Activated B cell treated with CpG ODN at 0.5 μM for 24 hours (primary cell): ENCODE results near the gene CCL5. TPM values are rescaled to one million over a fixed set of nuclear protein-coding genes. Genes with fewer than 3 reads are reported as not detected.
"Not testable (repeated sequence)": the region's sequence is repeated elsewhere in the genome, so short reads cannot be mapped to it uniquely, and the experiment has no call there.

ENCODE experiments used
- ATAC-seq: fragments of 200-7000 bp; cut with Tn5 transposase; one replicate; pipeline ENCODE4 v1.10.0; 2021; ENCODE audit warnings: low read depth, mild to moderate bottlenecking, moderate library complexity
- CTCF ChIA-PET: fragments of 350-600 bp; sonication (Branson Sonifier 250); formaldehyde crosslinking; loops from one replicate; lab custom pipeline; 2021; ENCODE audit warnings: antibody characterized with exemption; lab: Charles Lee
- POLR2A ChIA-PET: fragments of 350-600 bp; sonication (Branson Sonifier 250); formaldehyde crosslinking; loops from one replicate; lab custom pipeline; 2021; ENCODE audit warnings: antibody characterized with exemption; lab: Charles Lee
- DNase-seq: peaks from one replicate; pipeline ENCODE4 v3.0.0; 2022
- H3K27ac Mint-ChIP-seq: one replicate; pipeline ENCODE4 v1.8.0; 2020; ENCODE audit warnings: mixed read lengths
- H3K27me3 Mint-ChIP-seq: one replicate; pipeline ENCODE4 v1.8.0; 2021; ENCODE audit warnings: mixed read lengths
- H3K36me3 Mint-ChIP-seq: one replicate; pipeline ENCODE4 v1.8.0; 2021; ENCODE audit warnings: low read depth, mixed read lengths
- H3K4me1 Mint-ChIP-seq: one replicate; pipeline ENCODE4 v1.8.0; 2021; ENCODE audit warnings: mixed read lengths
- H3K4me3 Mint-ChIP-seq: one replicate; pipeline ENCODE4 v1.8.0; 2020; ENCODE audit warnings: mild to moderate bottlenecking, mixed read lengths
- H3K9me3 Mint-ChIP-seq: one replicate; pipeline ENCODE4 v1.8.0; 2020; ENCODE audit warnings: mixed read lengths
- CTCF ChIP-seq: fragments of 200-600 bp; IDR thresholded peaks from one replicate; pipeline ENCODE4 v1.8.0; 2022; ENCODE audit warnings: antibody characterized with exemption, mild to moderate bottlenecking
- intact Hi-C: fragments of 100-400 bp; cut with micrococcal nuclease; formaldehyde crosslinking; loops from one replicate; pipeline ENCODE4 v1.15.1; 2024
- total RNA-seq: library from RNA; stranded (reverse); gene quantifications from 2 replicates; pipeline ENCODE4 v1.2.3, GENCODE V29; 2022

CCL5 gene
- total RNA-seq, 1 donor from 2014 or later: 3.3 TPM

- Mint-ChIP-seq H3K27ac (no peak overlapping the region), H3K27me3 (no peaks in the 10 kb centered on the region), H3K9me3 (no peaks in the 10 kb centered on the region), H3K36me3 (no peaks in the 10 kb centered on the region), H3K4me3 (no peak overlapping the region), H3K4me1 (no peaks in the 10 kb centered on the region)
- intact Hi-C loops: no loop called here
- no peak for TF ChIP-seq CTCF
- CTCF ChIA-PET: no interaction called here
- DNase-seq (no peak), ATAC-seq (no peak)
- POLR2A ChIA-PET: no interaction called here
Observed at GRCh38 chr17:35903451-35903850, 23.3 kb upstream of the CCL5 start.

DNA sequence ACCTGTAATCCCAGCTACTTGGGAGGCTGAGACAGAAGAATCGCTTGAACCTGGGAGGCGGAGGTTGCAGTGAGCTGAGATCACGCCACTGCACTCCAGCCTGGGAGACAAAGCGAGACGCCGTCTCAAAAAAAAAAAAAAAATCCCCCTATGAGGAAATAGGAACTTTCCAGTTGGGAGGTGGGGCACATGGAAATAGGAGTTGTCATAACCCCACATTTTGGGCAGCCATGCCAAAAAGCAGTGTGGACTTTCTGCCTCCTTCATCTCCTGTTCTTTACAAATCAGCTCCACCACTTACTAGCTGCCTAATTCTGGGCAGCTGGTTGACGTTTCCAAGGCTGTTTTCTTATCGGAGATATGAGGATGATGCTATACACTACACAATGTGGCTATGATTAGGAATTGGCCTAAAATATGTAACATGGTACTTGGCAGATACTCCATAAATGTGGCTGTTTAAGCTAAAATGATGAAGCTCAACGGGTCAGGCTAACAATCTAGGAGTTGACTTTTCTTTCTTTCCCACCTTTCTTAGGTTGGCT, 21.5 kb upstream of the CCL5 start:
- ATAC-seq: no peak
- DNase-seq: no peak
- intact Hi-C loops: no loop called here
- CTCF ChIA-PET: no interaction called here
- TF ChIP-seq CTCF: no peak
- Mint-ChIP-seq H3K27me3 (no peaks in the 10 kb centered on the region), H3K4me3 (no peak overlapping the region), H3K4me1 (no peaks in the 10 kb centered on the region), H3K27ac (no peak overlapping the region), H3K36me3 (no peaks in the 10 kb centered on the region), H3K9me3 (no peaks in the 10 kb centered on the region)
- POLR2A ChIA-PET: no interaction called here

DNA sequence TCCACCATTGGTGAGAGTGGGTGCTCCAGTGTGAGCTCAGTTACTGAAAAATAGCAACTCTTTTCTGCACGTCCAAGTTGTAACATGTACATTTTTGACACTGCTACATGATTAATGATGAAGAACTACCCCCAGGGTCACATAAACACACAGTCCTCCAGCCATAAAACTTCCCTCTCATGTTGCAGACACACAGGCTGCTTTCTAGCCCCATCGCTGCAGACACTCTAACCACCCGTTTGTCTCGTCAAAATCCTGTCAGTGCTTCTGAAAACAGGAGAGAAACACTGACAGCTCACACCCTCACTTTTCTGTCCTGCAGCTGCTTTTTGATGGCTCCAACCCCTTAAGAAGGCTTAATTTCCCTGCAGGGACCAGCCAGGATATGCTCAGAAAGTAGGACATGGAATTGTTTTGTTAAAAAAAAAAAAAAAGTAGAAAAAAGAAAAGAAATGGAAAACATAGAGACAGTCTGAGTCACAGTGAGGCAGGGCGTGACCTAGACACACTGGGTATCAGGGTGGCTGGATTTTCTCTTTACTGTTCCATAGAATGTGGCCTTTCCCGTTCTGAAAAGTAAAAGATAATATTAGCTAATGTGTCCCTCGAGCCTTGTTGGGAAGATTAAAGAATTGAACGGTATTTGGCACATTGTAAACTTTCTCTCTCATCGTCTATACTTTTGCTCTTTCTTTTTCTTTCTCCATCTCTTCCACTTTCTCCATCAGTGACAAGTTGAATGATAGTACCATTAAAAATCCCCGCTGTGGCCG, 20.7 kb upstream of the CCL5 start:
- Mint-ChIP-seq H3K27me3 (peaks cover 3% of the 10 kb centered on the region), H3K4me3 (no peak overlapping the region), H3K4me1 (peaks cover 3% of the 10 kb centered on the region), H3K9me3 (no peaks in the 10 kb centered on the region), H3K36me3 (no peaks in the 10 kb centered on the region), H3K27ac (no peak overlapping the region)
- POLR2A ChIA-PET: no interaction called here
- no peak for ATAC-seq
- intact Hi-C loops: no loop called here
- DNase-seq: no peak
- CTCF ChIA-PET: interaction anchor here (0.7 kb wide), 1 partner anchor 15 kb away, joined by 3 read pairs; no protein-coding TSS in a partner anchor
- no peak for TF ChIP-seq CTCF

GRCh38 chr17:35900280-35900679, 20.1 kb upstream of the CCL5 start:
- TF ChIP-seq CTCF: no peak
- H3K4me1 Mint-ChIP-seq: peaks cover 4% of the 10 kb centered on the region
- intact Hi-C loops: no loop called here
- no peak overlapping the region for H3K4me3 Mint-ChIP-seq
- DNase-seq (no peak), ATAC-seq (no peak)
- CTCF ChIA-PET: interaction anchor here (0.7 kb wide), 1 partner anchor 15 kb away, joined by 3 read pairs; no protein-coding TSS in a partner anchor
- POLR2A ChIA-PET: no interaction called here
- H3K27me3 Mint-ChIP-seq: peaks cover 3% of the 10 kb centered on the region
- no peaks in the 10 kb centered on the region for H3K9me3 Mint-ChIP-seq
- no peaks in the 10 kb centered on the region for H3K36me3 Mint-ChIP-seq
- no peak overlapping the region for H3K27ac Mint-ChIP-seq

DNA sequence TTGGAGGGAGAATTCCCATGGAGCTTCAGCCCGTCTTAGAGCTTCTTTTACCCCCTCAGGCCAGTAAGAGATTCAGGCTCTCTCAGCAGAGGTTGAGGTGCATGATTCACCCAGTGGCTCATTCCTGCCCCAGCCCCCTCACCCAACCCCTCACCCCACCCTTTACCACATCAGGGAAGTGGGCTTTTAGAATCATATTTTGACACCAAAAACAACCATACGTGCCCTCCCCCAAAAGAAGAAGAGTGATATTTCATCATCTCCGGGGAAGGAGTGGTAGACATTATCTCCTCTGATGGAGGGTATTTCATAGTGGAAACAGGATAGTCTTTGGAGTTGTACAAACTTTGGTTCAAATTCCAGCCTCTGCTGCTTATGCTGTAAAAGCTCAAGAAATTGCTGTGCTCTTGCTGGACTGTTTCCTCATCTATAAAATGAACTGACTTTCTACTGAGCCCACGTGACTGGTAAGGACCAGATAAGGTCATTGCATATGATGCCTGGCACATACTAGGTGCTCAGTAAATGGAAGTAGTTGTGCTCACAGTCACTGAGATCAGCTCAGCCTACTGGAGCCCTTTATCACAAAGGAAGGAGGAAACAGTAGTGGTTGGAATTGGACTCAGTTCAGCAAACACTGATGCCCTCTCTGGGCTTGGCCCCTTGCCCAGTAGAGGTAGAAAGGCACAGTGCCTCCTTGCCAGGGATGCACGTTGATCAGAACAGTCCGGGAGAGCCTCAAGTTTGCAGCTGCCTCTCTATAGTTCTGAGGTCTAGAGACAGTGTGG, 18.3 kb upstream of the CCL5 start:
- ChIA-PET POLR2A (no interaction called here), CTCF (no interaction called here)
- intact Hi-C loops: no loop called here

GRCh38 chr17:35897772-35898171, 17.6 kb upstream of the CCL5 start:
- POLR2A ChIA-PET, H3K9me3 Mint-ChIP-seq, H3K36me3 Mint-ChIP-seq, DNase-seq, H3K4me1 Mint-ChIP-seq, CTCF ChIA-PET, H3K27me3 Mint-ChIP-seq, H3K4me3 Mint-ChIP-seq, intact Hi-C loops, ATAC-seq, H3K27ac Mint-ChIP-seq: not testable (repeated sequence)

More for the DNA sequence above, 18.3 kb upstream of the CCL5 start:
- TF ChIP-seq CTCF: no peak
- Mint-ChIP-seq H3K4me3 (no peak overlapping the region), H3K4me1 (peaks cover 4% of the 10 kb centered on the region), H3K27ac (no peak overlapping the region), H3K9me3 (no peaks in the 10 kb centered on the region), H3K27me3 (peaks cover 3% of the 10 kb centered on the region), H3K36me3 (no peaks in the 10 kb centered on the region)
- DNase-seq: no peak
- ATAC-seq: no peak
